ENCODE measurements around the gene OR2AG2. TPM values are rescaled to one million over a fixed set of nuclear protein-coding genes. Genes with fewer than 3 reads are reported as not detected.

Gene OR2AG2
- total and polyA plus RNA-seq, 7 donors, result 0.06 to 0.41 (median 0.28) TPM; not detected in 4

- no peaks in the 10 kb centered on the region for H3K36me3 ChIP-seq
- H3K4me1 ChIP-seq, result no peaks in the 10 kb centered on the region
- H3K27me3 ChIP-seq, result no peaks in the 10 kb centered on the region
- no peaks in the 10 kb centered on the region for H3K9me3 ChIP-seq
- DNase-seq, result no peak
- TF ChIP-seq CTCF (IDR thresholded peaks at IDR 0.05), result no peak
- no peak for TF ChIP-seq EP300 (IDR thresholded peaks at IDR 0.05)
- TF ChIP-seq POLR2A (IDR thresholded peaks at IDR 0.05), result no peak
- no peak for TF ChIP-seq POLR2AphosphoS5 (IDR thresholded peaks at IDR 0.05)
- intact Hi-C loops (cut with DNase I), result no loop called here
- H3K4me3 ChIP-seq, result no peak within 1 kb of the TSS
- no peak within 1 kb of the TSS for H3K27ac ChIP-seq
- WGBS, 2 donors, result 82 to 86% methylated on average over 2 of the region's 2 CpGs
Measured at GRCh38 chr11:6782720-6783119, 10.9 kb upstream of the OR2AG2 start, which contains the start of gene OR2AG1. OR2AG1 (plus strand) TSS chr11:6783020; CDS start chr11:6785038, 2,018 bp downstream.

GRCh38 chr11:6780829-6781228 is 9.1 kb upstream of the OR2AG2 start:
- no peaks in the 10 kb centered on the region for H3K9me3 ChIP-seq
- no peak for DNase-seq
- H3K4me1 ChIP-seq, result no peaks in the 10 kb centered on the region
- intact Hi-C loops (cut with DNase I), result no loop called here
- no peaks in the 10 kb centered on the region for H3K27me3 ChIP-seq
- no peak overlapping the region for H3K27ac ChIP-seq
- H3K4me3 ChIP-seq, result no peak overlapping the region
- no peaks in the 10 kb centered on the region for H3K36me3 ChIP-seq
- no peak for TF ChIP-seq CTCF (IDR thresholded peaks at IDR 0.05)
- TF ChIP-seq POLR2AphosphoS5 (IDR thresholded peaks at IDR 0.05), result no peak

GRCh38 chr11:6778518-6778917 is 6.7 kb upstream of the OR2AG2 start:
- TF ChIP-seq EP300 (IDR thresholded peaks at IDR 0.05), result no peak
- TF ChIP-seq CTCF (IDR thresholded peaks at IDR 0.05), result no peak
- TF ChIP-seq POLR2AphosphoS5 (IDR thresholded peaks at IDR 0.05), result no peak
- no peak for TF ChIP-seq POLR2A (IDR thresholded peaks at IDR 0.05)
- intact Hi-C loops (cut with DNase I), result no loop called here
- H3K36me3 ChIP-seq, result no peaks in the 10 kb centered on the region

GRCh38 chr11:6757373-6757967 is 14.3 kb downstream of the OR2AG2 start:
- no peaks in the 10 kb centered on the region for H3K36me3 ChIP-seq
- DNase-seq, result no peak
- H3K27ac ChIP-seq, result no peak overlapping the region
- no peaks in the 10 kb centered on the region for H3K9me3 ChIP-seq
- TF ChIP-seq POLR2A (IDR thresholded peaks at IDR 0.05) (no peak), CTCF (IDR thresholded peaks at IDR 0.05) (peak in 2 of 4 experiments; percentile 30 to 32), POLR2AphosphoS5 (IDR thresholded peaks at IDR 0.05) (no peak), EP300 (IDR thresholded peaks at IDR 0.05) (no peak)
- 48 to 52% methylated on average over 2 of the region's 2 CpGs for WGBS, 2 donors
- no peaks in the 10 kb centered on the region for H3K27me3 ChIP-seq
- no peak overlapping the region for H3K4me3 ChIP-seq
- intact Hi-C loops (cut with DNase I), result no loop called here
- no peaks in the 10 kb centered on the region for H3K4me1 ChIP-seq

More at GRCh38 chr11:6778518-6778917, 6.7 kb upstream of the OR2AG2 start:
- H3K4me3 ChIP-seq, result no peak overlapping the region
- no peaks in the 10 kb centered on the region for H3K27me3 ChIP-seq
- no peaks in the 10 kb centered on the region for H3K4me1 ChIP-seq
- no peaks in the 10 kb centered on the region for H3K9me3 ChIP-seq
- DNase-seq, result no peak
- H3K27ac ChIP-seq, result no peak overlapping the region

- intact Hi-C loops (cut with DNase I), result no loop called here
- H3K4me1 ChIP-seq, result no peaks in the 10 kb centered on the region
- H3K27me3 ChIP-seq, result no peaks in the 10 kb centered on the region
- H3K4me3 ChIP-seq, result no peak overlapping the region
- DNase-seq, result no peak
- no peak overlapping the region for H3K27ac ChIP-seq
- H3K9me3 ChIP-seq, result no peaks in the 10 kb centered on the region
- WGBS, 2 donors, result 14 to 67% methylated on average over 1 of the region's 1 CpG
- TF ChIP-seq EP300 (IDR thresholded peaks at IDR 0.05) (no peak), POLR2AphosphoS5 (IDR thresholded peaks at IDR 0.05) (no peak), CTCF (IDR thresholded peaks at IDR 0.05) (no peak), POLR2A (IDR thresholded peaks at IDR 0.05) (no peak)
- no peaks in the 10 kb centered on the region for H3K36me3 ChIP-seq
Measured at GRCh38 chr11:6755953-6756347, 15.8 kb downstream of the OR2AG2 start.

Measured in sigmoid colon (tissue), 7 donors.